ENCODE data around the gene FKBP7. TPM values are rescaled to one million over a fixed set of nuclear protein-coding genes. Genes with fewer than 3 reads are reported as not detected.

The FKBP7 gene
- total and polyA plus RNA-seq, 9 donors = 31.6 to 79.2 (median 44.0) TPM

- Histone ChIP-seq H3K27ac (no peak overlapping the region), H3K36me3 (no peaks in the 10 kb centered on the region), H3K4me3 (no peak overlapping the region), H3K4me1 (ENCODE audit: insufficient read depth) (no peaks in the 10 kb centered on the region), H3K27me3 (no peaks in the 10 kb centered on the region), H3K9me3 (no peaks in the 10 kb centered on the region)
- WGBS, 3 donors = 86 to 97% (median 96%) methylated on average over 2 of the region's 2 CpGs
- intact Hi-C loops (cut with DNase I) = no loop called here
- TF ChIP-seq, protein P1, sequence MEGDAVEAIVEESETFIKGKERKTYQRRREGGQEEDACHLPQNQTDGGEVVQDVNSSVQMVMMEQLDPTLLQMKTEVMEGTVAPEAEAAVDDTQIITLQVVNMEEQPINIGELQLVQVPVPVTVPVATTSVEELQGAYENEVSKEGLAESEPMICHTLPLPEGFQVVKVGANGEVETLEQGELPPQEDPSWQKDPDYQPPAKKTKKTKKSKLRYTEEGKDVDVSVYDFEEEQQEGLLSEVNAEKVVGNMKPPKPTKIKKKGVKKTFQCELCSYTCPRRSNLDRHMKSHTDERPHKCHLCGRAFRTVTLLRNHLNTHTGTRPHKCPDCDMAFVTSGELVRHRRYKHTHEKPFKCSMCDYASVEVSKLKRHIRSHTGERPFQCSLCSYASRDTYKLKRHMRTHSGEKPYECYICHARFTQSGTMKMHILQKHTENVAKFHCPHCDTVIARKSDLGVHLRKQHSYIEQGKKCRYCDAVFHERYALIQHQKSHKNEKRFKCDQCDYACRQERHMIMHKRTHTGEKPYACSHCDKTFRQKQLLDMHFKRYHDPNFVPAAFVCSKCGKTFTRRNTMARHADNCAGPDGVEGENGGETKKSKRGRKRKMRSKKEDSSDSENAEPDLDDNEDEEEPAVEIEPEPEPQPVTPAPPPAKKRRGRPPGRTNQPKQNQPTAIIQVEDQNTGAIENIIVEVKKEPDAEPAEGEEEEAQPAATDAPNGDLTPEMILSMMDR (IDR thresholded peaks at IDR 0.05) = no peak
- TF ChIP-seq POLR2A (IDR thresholded peaks at IDR 0.05) (no peak), EP300 (IDR thresholded peaks at IDR 0.05) (no peak)
- DNase-seq = no peak
These were observed 41.7 kb downstream of the FKBP7 start for GRCh38 chr2:178436662-178437061.

DNA sequence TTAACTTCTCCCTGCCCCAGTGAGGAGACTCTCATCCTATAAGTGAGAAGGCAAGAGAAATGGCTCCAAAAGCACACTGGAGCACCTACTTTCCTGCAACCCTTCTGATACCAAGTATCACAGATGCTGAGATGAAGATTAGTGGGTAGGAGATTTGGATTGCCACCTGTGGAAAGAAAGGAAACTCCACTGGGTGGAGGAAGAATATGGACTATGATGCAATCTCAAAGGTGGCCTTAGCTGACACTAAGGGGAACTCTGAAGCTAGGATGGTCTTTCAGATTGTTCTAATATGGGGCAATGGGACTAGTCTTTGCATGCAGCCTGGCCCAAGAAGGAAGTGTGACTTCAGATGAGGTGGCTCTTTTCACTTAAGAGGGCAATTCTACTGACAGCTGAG is 49.1 kb downstream of the FKBP7 start:
- DNase-seq = no peak
- Histone ChIP-seq H3K27me3 (no peaks in the 10 kb centered on the region), H3K4me1 (ENCODE audit: insufficient read depth) (peaks cover 1% of the 10 kb centered on the region), H3K27ac (no peak overlapping the region), H3K36me3 (no peaks in the 10 kb centered on the region), H3K9me3 (no peaks in the 10 kb centered on the region), H3K4me3 (no peak overlapping the region)
- TF ChIP-seq EP300 (IDR thresholded peaks at IDR 0.05) (no peak), POLR2A (IDR thresholded peaks at IDR 0.05) (no peak)
- TF ChIP-seq, protein P1 (IDR thresholded peaks at IDR 0.05) = no peak
- intact Hi-C loops (cut with DNase I) = no loop called here

DNA sequence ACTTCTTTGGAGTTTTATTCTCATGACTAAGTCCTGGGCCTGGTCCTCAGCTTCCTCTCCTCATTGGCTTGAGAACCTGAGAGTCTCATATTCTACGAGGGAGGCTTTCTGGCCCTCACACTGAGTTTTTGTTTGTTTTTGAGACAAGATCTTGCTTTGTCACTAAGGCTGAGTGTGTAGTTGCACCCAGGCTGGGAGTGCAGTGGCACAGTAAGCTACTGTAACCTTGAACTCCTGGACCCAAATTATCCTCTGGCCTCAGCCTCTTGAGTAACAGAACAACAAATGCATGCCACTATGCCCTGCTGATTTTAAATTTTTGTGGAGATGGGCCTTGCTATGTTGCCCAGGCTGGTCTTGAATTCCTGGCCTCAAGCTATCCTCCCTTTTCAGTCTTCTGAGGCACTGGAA is 50.0 kb downstream of the FKBP7 start:
- TF ChIP-seq, protein P1 (IDR thresholded peaks at IDR 0.05) = no peak
- TF ChIP-seq POLR2A (IDR thresholded peaks at IDR 0.05) (no peak), EP300 (IDR thresholded peaks at IDR 0.05) (no peak)
- Histone ChIP-seq H3K4me1 (ENCODE audit: insufficient read depth) (peaks cover 1% of the 10 kb centered on the region), H3K27ac (no peak overlapping the region), H3K27me3 (no peaks in the 10 kb centered on the region), H3K4me3 (no peak overlapping the region), H3K9me3 (no peaks in the 10 kb centered on the region), H3K36me3 (no peaks in the 10 kb centered on the region)
- no peak for DNase-seq
- 74 to 91% (median 79%) methylated on average over 1 of the region's 1 CpG for WGBS, 3 donors
- intact Hi-C loops (cut with DNase I) = no loop called here

GRCh38 chr2:178427458-178427857 is 50.9 kb downstream of the FKBP7 start:
- H3K9me3 ChIP-seq = no peaks in the 10 kb centered on the region
- intact Hi-C loops (cut with DNase I) = no loop called here
- H3K27me3 ChIP-seq = no peaks in the 10 kb centered on the region
- 86 to 92% (median 90%) methylated on average over 2 of the region's 2 CpGs for WGBS, 3 donors
- DNase-seq = no peak
- no peaks in the 10 kb centered on the region for H3K36me3 ChIP-seq
- H3K27ac ChIP-seq = no peak overlapping the region
- H3K4me1 ChIP-seq (ENCODE audit: insufficient read depth) = peaks cover 1% of the 10 kb centered on the region
- no peak overlapping the region for H3K4me3 ChIP-seq
- TF ChIP-seq EP300 (IDR thresholded peaks at IDR 0.05) (no peak), POLR2A (IDR thresholded peaks at IDR 0.05) (no peak)
- TF ChIP-seq, protein P1 (IDR thresholded peaks at IDR 0.05) = no peak

GRCh38 chr2:178426388-178426787 is 52.0 kb downstream of the FKBP7 start:
- no peak for DNase-seq
- intact Hi-C loops (cut with DNase I) = no loop called here
- H3K4me3 ChIP-seq = no peak overlapping the region
- H3K36me3 ChIP-seq = no peaks in the 10 kb centered on the region
- H3K27me3 ChIP-seq = no peaks in the 10 kb centered on the region
- peaks cover 1% of the 10 kb centered on the region for H3K4me1 ChIP-seq (ENCODE audit: insufficient read depth)
- TF ChIP-seq POLR2A (IDR thresholded peaks at IDR 0.05) (no peak), EP300 (IDR thresholded peaks at IDR 0.05) (no peak)
- TF ChIP-seq, protein P1 (IDR thresholded peaks at IDR 0.05) = no peak
- H3K9me3 ChIP-seq = no peaks in the 10 kb centered on the region
- no peak overlapping the region for H3K27ac ChIP-seq
- WGBS, 3 donors = 91 to 95% (median 94%) methylated on average over 3 of the region's 3 CpGs

Data from ovary (tissue), 9 donors.